CD4-positive, alpha-beta T cell treated with Interleukin-15 for 4 hours (primary cell): ENCODE measurements around the gene TBR1.

Experiments used
- DNase-seq: peaks from one replicate; pipeline ENCODE4 v3.0.0-alpha.2; 2020; ENCODE audit warnings: low spot score

The TBR1 gene

DNA sequence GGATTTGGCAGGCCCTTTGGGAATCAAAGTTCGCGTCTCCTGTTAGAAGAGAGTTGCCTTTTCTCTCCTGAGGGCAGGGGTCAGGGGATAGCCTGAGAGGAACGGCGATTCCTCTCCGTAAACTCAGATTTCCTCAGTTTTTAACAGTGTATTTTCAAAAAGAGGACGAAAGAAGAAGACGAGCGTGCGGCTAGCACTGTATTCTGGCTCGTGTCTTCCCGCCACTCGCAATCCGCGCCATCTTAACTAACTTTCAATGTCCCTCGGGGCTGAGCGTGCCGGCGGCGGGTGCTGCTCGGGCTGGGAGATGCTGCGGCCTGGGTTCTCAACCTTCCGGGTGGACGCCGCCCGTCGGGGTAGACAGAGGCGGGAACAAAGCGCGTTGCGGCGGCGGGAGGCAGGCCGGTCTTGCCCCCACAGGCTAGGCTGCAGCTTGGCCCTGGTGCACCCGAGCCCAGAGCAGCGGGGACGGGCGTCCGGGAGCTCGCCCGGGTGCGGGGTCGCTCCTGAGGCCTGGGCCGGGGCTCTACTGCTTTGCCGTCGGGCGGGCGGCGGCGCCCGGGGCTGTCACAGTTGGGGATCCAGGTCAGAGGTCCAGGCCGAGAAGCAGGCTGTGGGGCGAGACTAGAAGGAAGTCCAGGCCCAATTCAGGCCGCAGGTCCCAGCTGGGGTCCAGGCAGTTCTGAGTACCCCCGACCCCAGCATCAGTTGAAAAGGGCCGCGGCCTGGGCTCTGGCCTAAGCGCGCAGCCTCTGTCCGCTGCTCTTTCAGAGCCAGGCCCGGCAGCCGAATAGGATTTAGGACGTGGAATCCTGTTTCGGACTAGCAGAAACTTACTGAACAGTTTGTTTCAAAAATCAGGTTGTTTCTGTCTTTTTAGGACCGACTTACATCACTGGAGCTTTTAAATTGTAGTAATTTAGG, 11.8 kb downstream of the TBR1 start:
- no peak for DNase-seq

DNA sequence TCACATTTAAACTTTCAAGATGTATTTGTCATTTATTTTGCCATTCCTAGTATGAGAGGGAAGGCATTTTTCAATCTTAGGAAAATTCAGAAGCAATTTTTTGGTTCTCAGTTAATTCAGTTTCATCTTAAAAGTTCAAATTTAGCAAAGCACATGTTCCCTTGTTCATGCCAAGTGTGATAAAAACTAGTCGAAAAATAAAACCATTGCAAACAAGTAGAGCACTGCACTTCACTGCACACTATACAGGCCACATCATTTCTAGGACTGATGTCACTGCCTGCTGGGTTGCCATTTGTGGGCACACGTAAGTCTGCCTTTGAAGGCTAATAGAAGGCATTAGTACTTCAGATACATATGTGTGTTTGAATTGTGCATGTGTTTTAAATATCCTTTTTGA, 14.3 kb downstream of the TBR1 start:
- DNase-seq, result no peak

DNA sequence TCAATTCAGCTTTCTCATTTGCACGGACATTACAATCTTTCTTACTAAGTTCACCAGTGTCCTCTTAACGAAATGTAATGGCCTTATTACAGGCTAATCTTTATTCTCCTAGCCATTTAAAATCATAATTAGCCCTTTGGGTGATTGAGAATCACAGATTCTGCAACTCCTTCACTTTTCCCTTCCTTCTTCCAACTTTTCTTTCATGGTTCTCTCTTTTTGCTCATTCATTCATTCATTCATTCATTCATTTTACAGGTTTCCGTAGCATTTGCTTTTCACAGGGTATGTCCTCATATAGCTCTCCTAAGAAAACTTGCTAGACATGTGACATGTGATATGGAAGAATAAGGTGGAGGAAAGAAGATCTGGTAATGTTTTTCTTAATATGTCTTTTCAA, 16.0 kb downstream of the TBR1 start:
- no peak for DNase-seq

DNA sequence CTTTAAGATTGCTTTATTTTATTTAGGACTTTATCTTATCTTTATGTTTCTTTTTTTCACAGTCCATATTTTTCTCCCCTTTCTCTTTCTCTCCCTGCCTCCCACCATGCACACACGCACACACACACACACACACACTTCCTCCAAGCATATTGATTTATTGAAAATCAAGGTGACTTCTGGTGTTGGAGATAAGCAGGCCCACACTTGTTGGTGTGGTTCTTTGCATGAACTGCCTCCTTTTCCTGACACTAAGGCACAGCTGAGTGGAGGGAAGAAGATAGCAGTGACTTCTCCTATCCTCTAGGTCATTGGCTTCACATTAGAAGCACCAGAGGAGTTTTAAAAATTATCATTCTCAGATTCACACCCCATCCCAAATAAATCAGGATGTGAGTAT, 18.0 kb downstream of the TBR1 start:
- no peak for DNase-seq

DNA sequence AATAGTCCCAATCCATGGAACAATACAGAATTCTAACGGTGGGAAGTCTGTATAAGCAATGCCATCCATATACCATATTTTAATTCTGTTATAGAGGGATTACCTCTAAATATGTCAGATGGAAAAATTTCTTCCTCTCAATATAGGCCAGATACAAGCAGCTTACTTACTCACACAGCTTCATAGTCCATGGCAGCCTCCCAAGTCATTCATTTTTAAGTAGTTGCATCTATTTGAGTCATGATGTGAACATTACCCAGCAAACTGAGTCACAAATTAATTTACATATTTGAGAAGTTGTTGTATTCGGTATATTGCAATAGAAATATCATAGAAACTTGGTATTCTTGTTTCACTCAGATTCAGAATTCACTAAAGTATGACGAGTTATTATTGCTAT, 20.3 kb downstream of the TBR1 start:
- no peak for DNase-seq

- DNase-seq, result no peak
These were observed 22.5 kb downstream of the TBR1 start for GRCh38 chr2:161438598-161438997.

DNA sequence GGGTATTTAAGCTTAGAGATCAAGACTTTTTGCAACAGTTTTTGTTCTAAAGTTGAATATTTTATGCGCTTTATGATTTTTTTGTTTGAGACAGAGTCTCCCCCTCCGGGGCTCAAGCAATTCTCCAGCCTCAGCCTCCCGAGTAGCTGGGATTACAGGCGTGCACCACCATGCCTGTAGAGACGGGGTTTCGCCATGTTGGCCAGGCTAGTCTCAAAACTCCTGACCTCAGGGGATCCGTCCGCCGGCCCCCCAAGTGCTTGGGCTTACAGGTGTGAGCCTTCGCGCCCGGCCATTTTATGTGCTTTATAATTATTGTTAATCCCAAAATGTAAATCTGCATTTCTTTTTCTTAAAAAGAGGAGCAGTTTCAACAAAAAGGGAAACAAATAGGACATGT, 29.0 kb downstream of the TBR1 start:
- no peak for DNase-seq

- no peak for DNase-seq
These were observed 32.3 kb downstream of the TBR1 start for GRCh38 chr2:161448431-161448830.

- no peak for DNase-seq
These were observed 55.5 kb downstream of the TBR1 start for GRCh38 chr2:161471631-161472030.

GRCh38 chr2:161474920-161475319, 58.8 kb downstream of the TBR1 start:
- DNase-seq, result no peak
